ENCODE measurements around the gene WWC1. TPM values are rescaled to one million over a fixed set of nuclear protein-coding genes. Genes with fewer than 3 reads are reported as not detected.

WWC1 gene
- total and polyA plus RNA-seq, 10 of the 15 experiments (the other 5 are each of a cell fraction or from before 2014, with no cell fraction given) = 0.50 to 7.8 (median 2.5) TPM

GRCh38 chr5:168334280-168334679, 42.8 kb downstream of the WWC1 start (continued):
- TF ChIP-seq IRF3 (IDR thresholded peaks at IDR 0.05) (no peak), SKIL (IDR thresholded peaks at IDR 0.05; ENCODE audit: low read depth, poor library complexity, severe bottlenecking) (no peak), ASH2L (IDR thresholded peaks at IDR 0.05; ENCODE audit: borderline replicate concordance, low read depth) (no peak), NR2C1 (IDR thresholded peaks at IDR 0.05) (no peak), CUX1 (IDR thresholded peaks at IDR 0.05; ENCODE audit: insufficient replicate concordance, low read depth, low read length) (no peak), CHD4 (IDR thresholded peaks at IDR 0.05) (no peak), TAF1 (IDR thresholded peaks at IDR 0.05; ENCODE audit: borderline replicate concordance, low read depth, low read length) (no peak), E2F4 (IDR thresholded peaks at IDR 0.05; ENCODE audit: low read depth, low read length) (no peak), TBL1XR1 (IDR thresholded peaks at IDR 0.05; ENCODE audit: low read depth, low read length) (no peak)
